Fibroblast of villous mesenchyme (primary cell): ENCODE results near the gene PSMD5. TPM values are rescaled to one million over a fixed set of nuclear protein-coding genes. Genes with fewer than 3 reads are reported as not detected.

Experiments
- DNase-seq: peaks from one replicate; pipeline ENCODE4 v3.0.0-alpha.2; 2010; ENCODE audit warnings: low read depth
- H3K4me3 ChIP-seq: 2 replicates; pipeline ENCODE4 v1.5.1; 2011; ENCODE audit warnings: low read depth, mild to moderate bottlenecking, low read length
- CTCF ChIP-seq: IDR thresholded peaks from 2 replicates; pipeline ENCODE4 v1.5.1; 2012; ENCODE audit warnings: low read depth, mild to moderate bottlenecking, low read length; ENCODE audit not compliant: insufficient read depth
- total RNA-seq: library from RNA; depleted of rRNA; stranded (reverse); fragments of >200 nt; gene quantifications from 2 replicates; pipeline ENCODE4 v1.2.3, GENCODE V29; 2012

Gene PSMD5
- total RNA-seq, 1 donor: 50.1 TPM

- DNase-seq: no peak
- no peak overlapping the region for H3K4me3 ChIP-seq
- TF ChIP-seq CTCF: no peak
These were observed 71.8 kb downstream of the PSMD5 start for GRCh38 chr9:120770931-120771330.

- no peak for TF ChIP-seq CTCF
- H3K4me3 ChIP-seq: no peak overlapping the region
- no peak for DNase-seq
These were observed 73.8 kb downstream of the PSMD5 start for GRCh38 chr9:120768886-120769285.

- TF ChIP-seq CTCF: no peak
- no peak for DNase-seq
These were observed 74.5 kb downstream of the PSMD5 start for GRCh38 chr9:120768247-120768646.

GRCh38 chr9:120767451-120767850, 75.3 kb downstream of the PSMD5 start:
- DNase-seq: no peak
- H3K4me3 ChIP-seq: no peak overlapping the region
- TF ChIP-seq CTCF: no peak

More at GRCh38 chr9:120768247-120768646, 74.5 kb downstream of the PSMD5 start:
- no peak overlapping the region for H3K4me3 ChIP-seq

Other genes starting within 250 kb of the PSMD5 start
- 4.3 and 5.5 TPM in 2 replicates for gene MEGF9, start 128.5 kb downstream of the PSMD5 start, total RNA-seq
- 35.4 and 41.5 TPM in 2 replicates for gene FBXW2, start 49.5 kb downstream of the PSMD5 start, total RNA-seq
- gene PHF19, start 34.3 kb upstream of the PSMD5 start, total RNA-seq: 27.1 and 35.8 TPM in 2 replicates
- gene TRAF1, start 83.9 kb upstream of the PSMD5 start, total RNA-seq: 0.86 and 1.6 TPM in 2 replicates
- gene C5, start 207.4 kb upstream of the PSMD5 start, total RNA-seq: 2.3 and 3.9 TPM in 2 replicates
- gene CNTRL, start 232.0 kb upstream of the PSMD5 start, total RNA-seq: 5.8 and 6.5 TPM in 2 replicates